H1 (cell line): ENCODE data around the gene SORCS3. TPM values are rescaled to one million over a fixed set of nuclear protein-coding genes. Genes with fewer than 3 reads are reported as not detected.

Experiments used
- CTCF ChIA-PET: fragments of 300-600 bp; sonication (Branson Sonifier 250); formaldehyde crosslinking; loops from one replicate; lab custom pipeline; 2021; ENCODE audit not compliant: partially characterized antibody; lab: Charles Lee
- POLR2A ChIA-PET: fragments of 300-600 bp; sonication (Branson Sonifier 250); formaldehyde crosslinking; loops from one replicate; lab custom pipeline; 2021; ENCODE audit warnings: inconsistent platforms; ENCODE audit not compliant: partially characterized antibody; lab: Charles Lee
- DNase-seq, 2 experiments: peaks; one replicate each; pipeline versions ENCODE4 v3.0.0 to v3.0.0-alpha.2; 2010 to 2022; ENCODE audit warnings: low spot score in 2 of 2, low read depth in 1 of 2, mixed read lengths in 1 of 2
- FAIRE-seq: peaks from 2 replicates; lab custom pipeline; 2011; peaks lifted over from hg19 to GRCh38; lab: Jason Lieb, UNC
- H2AFZ ChIP-seq: 2 replicates; pipeline ENCODE4 v1.8.1; 2012; ENCODE audit warnings: low read length, inconsistent platforms
- H2AK5ac ChIP-seq: 2 replicates; pipeline ENCODE4 v1.6.1; 2013; ENCODE audit warnings: low read depth, low read length
- H2BK120ac ChIP-seq: replicated peaks from 2 replicates; pipeline ENCODE3; 2013; ENCODE audit warnings: low read depth, low read length, inconsistent platforms
- H2BK12ac ChIP-seq: 2 replicates; pipeline ENCODE4 v1.6.1; 2013; ENCODE audit warnings: low read depth, low read length
- H2BK15ac ChIP-seq: 2 replicates; pipeline ENCODE4 v1.6.1; 2013; ENCODE audit warnings: low read length
- H2BK20ac ChIP-seq: 2 replicates; pipeline ENCODE4 v1.6.1; 2013; ENCODE audit warnings: low read length
- H2BK5ac ChIP-seq: 2 replicates; pipeline ENCODE4 v1.6.1; 2013; ENCODE audit warnings: low read depth, low read length
- H3K14ac ChIP-seq: 2 replicates; pipeline ENCODE4 v1.6.1; 2013; ENCODE audit warnings: inconsistent platforms; ENCODE audit not compliant: insufficient read length
- H3K18ac ChIP-seq: 2 replicates; pipeline ENCODE4 v1.6.1; 2013; ENCODE audit warnings: low read length; ENCODE audit errors: extremely low read depth
- H3K23ac ChIP-seq: 2 replicates; pipeline ENCODE4 v1.6.1; 2013; ENCODE audit warnings: inconsistent platforms; ENCODE audit not compliant: insufficient read length
- H3K23me2 ChIP-seq: 2 replicates; pipeline ENCODE4 v1.6.1; 2013; ENCODE audit warnings: low read depth, low read length
- H3K27ac ChIP-seq: 2 replicates; pipeline ENCODE4 v1.6.1; 2011; ENCODE audit warnings: low read depth, low read length, inconsistent platforms
- H3K27me3 ChIP-seq, 4 experiments: replicated peaks in 1 of 4; 1 replicate in 1 of 4; 2 replicates in 3 of 4; pipeline versions ENCODE4 v1.6.1 to v1.8.1; 2011 to 2013; ENCODE audit warnings: low read length in 3 of 4, mild to moderate bottlenecking in 3 of 4, inconsistent platforms in 2 of 4, mixed read lengths in 2 of 4, moderate library complexity in 1 of 4; ENCODE audit not compliant: control insufficient read depth in 3 of 4, insufficient read depth in 3 of 4; ENCODE audit errors: extremely low read depth in 1 of 4
- H3K36me3 ChIP-seq, 4 experiments: 2 replicates each; pipeline versions ENCODE4 v1.6.1 to v1.8.1; 2011 to 2013; ENCODE audit warnings: mild to moderate bottlenecking in 4 of 4, low read length in 3 of 4, moderate library complexity in 2 of 4, control low read depth in 1 of 4, inconsistent platforms in 1 of 4; ENCODE audit not compliant: insufficient read depth in 4 of 4, control insufficient read depth in 2 of 4
- H3K4ac ChIP-seq: replicated peaks from 2 replicates; pipeline ENCODE3; 2013; ENCODE audit warnings: low read length, low read depth, mixed read lengths, inconsistent platforms; ENCODE audit not compliant: insufficient read length
- H3K4me1 ChIP-seq, 4 experiments: replicated peaks in 1 of 4; 1 replicate in 1 of 4; 2 replicates in 3 of 4; pipeline versions ENCODE4 v1.6.1 to v1.8.1; 2011 to 2013; ENCODE audit warnings: low read length in 3 of 4, inconsistent platforms in 2 of 4, mixed read lengths in 1 of 4; ENCODE audit not compliant: insufficient read depth in 4 of 4, control insufficient read depth in 3 of 4
- H3K4me2 ChIP-seq, 2 experiments: 2 replicates each; pipeline versions ENCODE4 v1.6.1 to v1.8.1; 2011 to 2013; ENCODE audit warnings: low read depth in 2 of 2, low read length in 2 of 2, control low read depth in 1 of 2, inconsistent platforms in 1 of 2, mild to moderate bottlenecking in 1 of 2; ENCODE audit not compliant: insufficient read depth in 1 of 2
- H3K4me3 ChIP-seq, 4 experiments: fragments of 200-600, 300-600 bp in 1 of 4; sonication (generic), shearing (Covaris generic), sonication (Bioruptor Twin) in 1 of 4; 2 replicates each; pipeline versions ENCODE4 v1.5.1 to v1.8.1; 2011 to 2016; ENCODE audit warnings: low read length in 4 of 4, low read depth in 3 of 4, control low read depth in 2 of 4, inconsistent platforms in 2 of 4, mild to moderate bottlenecking in 2 of 4, mixed read lengths in 1 of 4, moderate library complexity in 1 of 4; ENCODE audit not compliant: insufficient read depth in 2 of 4; ENCODE audit errors: extremely low read depth in 1 of 4
- H3K56ac ChIP-seq: replicated peaks from 2 replicates; pipeline ENCODE3; 2013; ENCODE audit warnings: low read depth, mild to moderate bottlenecking, mixed read lengths, low read length, inconsistent platforms; ENCODE audit not compliant: insufficient read length
- H3K79me1 ChIP-seq: 2 replicates; pipeline ENCODE4 v1.6.1; 2013; ENCODE audit warnings: low read depth, low read length, control low read depth
- H3K79me2 ChIP-seq, 2 experiments: 2 replicates each; pipeline versions ENCODE4 v1.6.1 to v1.8.1; 2012 to 2013; ENCODE audit warnings: low read length in 2 of 2, mild to moderate bottlenecking in 2 of 2, inconsistent platforms in 1 of 2; ENCODE audit not compliant: insufficient read depth in 2 of 2, control insufficient read depth in 1 of 2
- H3K9ac ChIP-seq, 4 experiments: replicated peaks in 1 of 4; 1 replicate in 1 of 4; 2 replicates in 3 of 4; pipeline versions ENCODE4 v1.6.1 to v1.8.1; 2011 to 2013; ENCODE audit warnings: low read depth in 3 of 4, low read length in 3 of 4, control low read depth in 2 of 4, mild to moderate bottlenecking in 2 of 4, moderate library complexity in 2 of 4, inconsistent platforms in 1 of 4; ENCODE audit errors: extremely low read depth in 1 of 4
- H3K9me3 ChIP-seq, 2 experiments: 2 replicates each; pipeline versions ENCODE4 v1.6.1 to v1.8.1; 2012 to 2013; ENCODE audit warnings: mild to moderate bottlenecking in 2 of 2, moderate library complexity in 2 of 2, control low read depth in 1 of 2, inconsistent platforms in 1 of 2, low read depth in 1 of 2, low read length in 1 of 2, mixed read lengths in 1 of 2; ENCODE audit not compliant: insufficient read depth in 2 of 2
- H4K20me1 ChIP-seq, 2 experiments: replicated peaks in 1 of 2; 2 replicates each; pipeline versions ENCODE3 to v1.8.1; 2011 to 2013; ENCODE audit warnings: inconsistent platforms in 2 of 2, low read length in 2 of 2, mild to moderate bottlenecking in 1 of 2; ENCODE audit not compliant: insufficient read depth in 2 of 2, control insufficient read depth in 1 of 2
- H4K5ac ChIP-seq: 2 replicates; pipeline ENCODE4 v1.6.1; 2013; ENCODE audit warnings: low read length, low read depth, mixed read lengths, inconsistent platforms; ENCODE audit not compliant: insufficient read length
- H4K8ac ChIP-seq: 2 replicates; pipeline ENCODE4 v1.8.0; 2013; ENCODE audit warnings: mild to moderate bottlenecking, moderate library complexity, low read length, inconsistent platforms; ENCODE audit not compliant: insufficient read depth; ENCODE audit errors: extremely low read depth
- H4K91ac ChIP-seq: replicated peaks from 2 replicates; pipeline ENCODE3; 2013; ENCODE audit warnings: low read length, mixed read lengths, inconsistent platforms; ENCODE audit not compliant: insufficient read length
- BCL11A ChIP-seq, 2 experiments: IDR thresholded peaks; one replicate each; pipeline ENCODE4 v1.6.1; 2011; ENCODE audit warnings: low read depth in 2 of 2, low read length in 2 of 2, mild to moderate bottlenecking in 2 of 2
- CHD1 ChIP-seq: IDR thresholded peaks from 2 replicates; pipeline ENCODE4 v1.6.1; 2012; ENCODE audit warnings: low read depth, low read length, improper control_type of control experiment
- CHD2 ChIP-seq: IDR thresholded peaks from 2 replicates; pipeline ENCODE4 v1.6.1; 2012; ENCODE audit warnings: low read length, improper control_type of control experiment
- JUN ChIP-seq: IDR thresholded peaks from 2 replicates; pipeline ENCODE4 v1.6.1; 2011; ENCODE audit warnings: low read depth, mild to moderate bottlenecking, improper control_type of control experiment, low read length
- NRF1 ChIP-seq: IDR thresholded peaks from 2 replicates; pipeline ENCODE4 v1.6.1; 2011; ENCODE audit warnings: mild to moderate bottlenecking, low read depth, low read length, improper control_type of control experiment
- RNF2 ChIP-seq: fragments of 200-900, 300-1000 bp; sonication (generic); IDR thresholded peaks from 2 replicates; pipeline ENCODE4 v1.7.1; 2016; ENCODE audit warnings: borderline replicate concordance, low read depth, mild to moderate bottlenecking, antibody characterized with exemption, low read length; ENCODE audit not compliant: poor library complexity, severe bottlenecking; ENCODE audit errors: missing control alignments
- ZNF274 ChIP-seq: IDR thresholded peaks from 2 replicates; pipeline ENCODE4 v1.7.0; 2012; ENCODE audit warnings: low read length, borderline replicate concordance; ENCODE audit errors: extremely low read depth
- WGBS, 2 experiments: shearing (Covaris generic) in 1 of 2; methylation state at CpG; one replicate each; pipeline versions ENCODE4 v1.1.6 to v1.1.7; 2013 to 2015; ENCODE audit warnings: low lambda C conversion rate in 2 of 2, mixed read lengths in 2 of 2, inconsistent platforms in 1 of 2, low coverage in 1 of 2, missing lambda C conversion rate in 1 of 2; ENCODE audit not compliant: insufficient replicate concordance in 2 of 2, insufficient coverage in 1 of 2, insufficient read length in 1 of 2; ENCODE audit errors: extremely low coverage in 1 of 2, missing lambda C conversion rate in 1 of 2; 5-methylcytosine and 5-hydroxymethylcytosine counted together
- polyA plus RNA-seq, 7 experiments: library from polyadenylated mRNA; depleted of rRNA in 3 of 7; stranded (reverse) in 5 of 7; unstranded in 2 of 7; fragments of >200 nt in 5 of 7; fragments of 200-250 nt in 2 of 7; gene quantifications; 1 replicate in 5 of 7; 2 replicates in 1 of 7; 4 replicates in 1 of 7; pipeline versions ENCODE4 v1.2.1 to v1.2.3, GENCODE V29; 2011 to 2013; ENCODE audit warnings: missing spikeins in 2 of 7, mixed read lengths in 2 of 7
- total RNA-seq: library from RNA; stranded (reverse); fragmentation: NEBNext Ultra II Directional; extraction: Animal tissue kit (Norgen Biotek cat#: 25700); gene quantifications from 2 replicates; pipeline ENCODE4 v1.2.1, GENCODE V29; 2021

Gene SORCS3
- total and polyA plus RNA-seq, 2 of the 8 experiments (the other 6 are each of a cell fraction or from before 2014, with no cell fraction given) = 0.26 to 0.88 TPM

DNA sequence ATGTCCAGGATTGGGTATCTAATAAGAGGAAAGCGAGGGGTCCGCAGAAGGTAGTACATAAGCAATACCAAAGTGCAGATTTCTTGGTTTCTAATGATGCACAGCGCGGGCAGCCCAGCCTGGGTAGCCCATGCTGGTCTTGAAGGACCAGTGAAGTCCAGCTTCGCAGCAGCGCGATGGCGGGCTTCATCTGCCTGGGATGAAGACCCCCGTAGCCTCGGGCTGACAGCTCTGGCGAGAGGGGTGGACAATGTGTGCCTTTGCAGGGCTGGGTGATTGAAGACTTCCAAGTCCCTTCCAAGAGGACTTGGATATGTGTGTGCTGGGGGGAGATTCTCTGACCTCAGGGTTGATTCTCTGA, 2.2 kb downstream of the SORCS3 start:
- H3K27ac ChIP-seq = no peak overlapping the region
- no peak overlapping the region for H2BK120ac ChIP-seq
- H3K18ac ChIP-seq = no peak overlapping the region
- H4K5ac ChIP-seq = no peak overlapping the region
- H3K36me3 ChIP-seq = peaks cover 0 to 4% (median 0%) of the 10 kb centered on the region in 4 experiments; a peak in 1 of 8 replicates
- no peak overlapping the region for H2BK12ac ChIP-seq
- H3K4me3 ChIP-seq = peak overlapping the region in 1 of 4 experiments; percentile 69; a peak in 2 of 8 replicates
- no peaks in the 10 kb centered on the region for H3K9me3 ChIP-seq
- H3K14ac ChIP-seq = no peak overlapping the region
- FAIRE-seq (no peak), DNase-seq (no peak)
- H3K56ac ChIP-seq = no peak overlapping the region
- H3K27me3 ChIP-seq = peaks cover 28 to 60% (median 57%) of the 10 kb centered on the region in 4 experiments
- H3K23me2 ChIP-seq = peaks cover 30% of the 10 kb centered on the region
- no peak overlapping the region for H2BK15ac ChIP-seq
- H4K91ac ChIP-seq = no peak overlapping the region
- H2BK5ac ChIP-seq = no peak overlapping the region
- CTCF ChIA-PET = interaction anchor here (0.7 to 1.6 kb wide), 7 partner anchors 19 to 384 kb away, joined by 3 to 6 read pairs (median 4); no protein-coding TSS in a partner anchor
- H2AK5ac ChIP-seq = no peak overlapping the region
- H4K20me1 ChIP-seq = no peaks in the 10 kb centered on the region
- no peak for TF ChIP-seq RNF2
- TF ChIP-seq JUN = no peak
- TF ChIP-seq CHD1 = no peak
- TF ChIP-seq CHD2 = no peak
- TF ChIP-seq NRF1 = no peak
- TF ChIP-seq BCL11A (IDR thresholded peaks at IDR 0.05; ENCODE audit: low read depth in 2 of 2, low read length in 2 of 2) = no peak
- TF ChIP-seq ZNF274 = no peak
- TF ChIP-seq, all 59 proteins: peak for 0
- Histone ChIP-seq H2AFZ (no peak overlapping the region), H3K23ac (no peak overlapping the region), H3K79me2 (no peaks in the 10 kb centered on the region), H4K8ac (no peak overlapping the region), H3K4me2 (peak overlapping the region in 1 of 2 experiments; percentile 69; a peak in 1 of 4 replicates), H3K4me1 (peaks cover 0 to 18% (median 7%) of the 10 kb centered on the region in 4 experiments; a peak in 4 of 7 replicates), H3K79me1 (no peaks in the 10 kb centered on the region), H2BK20ac (no peak overlapping the region), H3K4ac (no peak overlapping the region), H3K9ac (no peak overlapping the region)
- POLR2A ChIA-PET = no interaction called here
- WGBS, 2 experiments = 93% methylated on average over 11 of the region's 11 CpGs; no CpG with 5 or more reads in 1 of the 2 experiments
